WTC11 (cell line): ENCODE data around the gene ARV1. TPM values are rescaled to one million over a fixed set of nuclear protein-coding genes. Genes with fewer than 3 reads are reported as not detected.

Experiments used
- ATAC-seq: fragments of 200-7000 bp; cut with Tn5 transposase; 2 replicates; pipeline ENCODE4 v1.10.0; 2021; ENCODE audit warnings: mild to moderate bottlenecking, moderate library complexity
- CTCF ChIA-PET: fragments of 300-600 bp; sonication (Branson Sonifier 250); formaldehyde crosslinking; loops from one replicate; lab custom pipeline; 2021; ENCODE audit warnings: antibody characterized with exemption; lab: Charles Lee
- POLR2A ChIA-PET: fragments of 350-600 bp; sonication (Branson Sonifier 250); formaldehyde crosslinking; loops from one replicate; lab custom pipeline; 2021; ENCODE audit warnings: antibody characterized with exemption; lab: Charles Lee
- DNase-seq: peaks from one replicate; pipeline ENCODE4 v3.0.0; 2021; ENCODE audit warnings: low spot score
- H3K27ac Mint-ChIP-seq: 2 replicates; pipeline ENCODE4 v1.8.0; 2021; ENCODE audit warnings: mixed read lengths
- H3K27me3 Mint-ChIP-seq: 2 replicates; pipeline ENCODE4 v1.8.0; 2021; ENCODE audit warnings: low read depth, mild to moderate bottlenecking, moderate library complexity, mixed read lengths
- H3K36me3 Mint-ChIP-seq: 2 replicates; pipeline ENCODE4 v1.8.0; 2021; ENCODE audit warnings: mixed read lengths
- H3K4me1 Mint-ChIP-seq: 2 replicates; pipeline ENCODE4 v1.8.0; 2022; ENCODE audit warnings: mixed read lengths
- H3K4me3 Mint-ChIP-seq: 2 replicates; pipeline ENCODE4 v1.8.0; 2021; ENCODE audit warnings: mild to moderate bottlenecking, moderate library complexity, mixed read lengths
- H3K9me3 Mint-ChIP-seq: 2 replicates; pipeline ENCODE4 v1.8.0; 2021; ENCODE audit warnings: mixed read lengths
- AR ChIP-seq: fragments of 250-450 bp; sonication (Bioruptor Pico); IDR thresholded peaks from 2 replicates; pipeline ENCODE4 v1.9.0; 2021; ENCODE audit warnings: mild to moderate bottlenecking
- ATF1 ChIP-seq: sonication (generic); formaldehyde crosslinking; IDR thresholded peaks from 2 replicates; pipeline ENCODE4 v1.8.1; 2023; ENCODE audit warnings: mild to moderate bottlenecking, moderate library complexity, missing genetic modification reagents
- ATF3 ChIP-seq: sonication (generic); formaldehyde crosslinking; conservative IDR thresholded peaks from 2 replicates; pipeline ENCODE4 v1.8.1; 2022; ENCODE audit warnings: mild to moderate bottlenecking, missing genetic modification reagents
- ATF6 ChIP-seq: sonication (generic); formaldehyde crosslinking; IDR thresholded peaks from 2 replicates; pipeline ENCODE4 v1.8.1; 2023; ENCODE audit warnings: mild to moderate bottlenecking, missing genetic modification reagents
- CREB1 ChIP-seq: sonication (generic); formaldehyde crosslinking; IDR thresholded peaks from 2 replicates; pipeline ENCODE4 v1.8.0; 2023; ENCODE audit warnings: mild to moderate bottlenecking, missing genetic modification reagents
- CREM ChIP-seq: sonication (generic); formaldehyde crosslinking; IDR thresholded peaks from 2 replicates; pipeline ENCODE4 v1.8.1; 2022; ENCODE audit warnings: mild to moderate bottlenecking, missing genetic modification reagents, moderate library complexity
- GTF2I ChIP-seq: fragments of 250-450 bp; sonication (Bioruptor Pico); conservative IDR thresholded peaks from 2 replicates; pipeline ENCODE4 v1.4.0; 2021; ENCODE audit warnings: mild to moderate bottlenecking
- MLX ChIP-seq: sonication (generic); formaldehyde crosslinking; IDR thresholded peaks from 2 replicates; pipeline ENCODE4 v1.8.1; 2023; ENCODE audit warnings: mild to moderate bottlenecking, missing genetic modification reagents, moderate library complexity
- NFE2L1 ChIP-seq: sonication (generic); formaldehyde crosslinking; IDR thresholded peaks from 2 replicates; pipeline ENCODE4 v1.8.1; 2023; ENCODE audit warnings: missing genetic modification reagents
- NR3C1 ChIP-seq: sonication (generic); formaldehyde crosslinking; conservative IDR thresholded peaks from 2 replicates; pipeline ENCODE4 v1.8.1; 2023; ENCODE audit warnings: low read depth, mild to moderate bottlenecking, missing genetic modification reagents
- PRRX2 ChIP-seq: fragments of 250-450 bp; sonication (Bioruptor Pico); IDR thresholded peaks from 2 replicates; pipeline ENCODE4 v1.8.0; 2021; ENCODE audit warnings: mild to moderate bottlenecking
- TEAD1 ChIP-seq: sonication (generic); formaldehyde crosslinking; IDR thresholded peaks from 2 replicates; pipeline ENCODE4 v1.8.0; 2022; ENCODE audit warnings: mild to moderate bottlenecking, missing genetic modification reagents
- ZMAT4 ChIP-seq: fragments of 250-450 bp; sonication (Bioruptor Pico); IDR thresholded peaks from 2 replicates; pipeline ENCODE4 v1.9.0; 2021; ENCODE audit warnings: mild to moderate bottlenecking
- ZNF281 ChIP-seq: sonication (generic); formaldehyde crosslinking; IDR thresholded peaks from 2 replicates; pipeline ENCODE4 v1.8.0; 2023; ENCODE audit warnings: mild to moderate bottlenecking, missing genetic modification reagents
- ZNF317 ChIP-seq: sonication (generic); formaldehyde crosslinking; IDR thresholded peaks from 2 replicates; pipeline ENCODE4 v1.8.1; 2023; ENCODE audit warnings: low read depth, mild to moderate bottlenecking, moderate library complexity, missing genetic modification reagents, borderline replicate concordance
- ZNF532 ChIP-seq: fragments of 250-450 bp; sonication (Bioruptor Pico); IDR thresholded peaks from 2 replicates; pipeline ENCODE4 v1.9.0; 2021; ENCODE audit warnings: mild to moderate bottlenecking, borderline replicate concordance
- total RNA-seq: library from RNA; stranded (reverse); gene quantifications from 3 replicates; pipeline ENCODE4 v1.2.3, GENCODE V29; 2021

The ARV1 gene
- total RNA-seq, 1 experiment from 2014 or later, result 9.1 TPM

GRCh38 chr1:230992100-230992774, 13.3 kb downstream of the ARV1 start (continued):
- no peak for TF ChIP-seq ZNF532 (CRISPR knock-in tag)
- no peak for TF ChIP-seq ATF3 (CRISPR knock-in tag)
- TF ChIP-seq ZMAT4 (CRISPR knock-in tag), result no peak
- TF ChIP-seq MLX (CRISPR knock-in tag), result no peak

- Mint-ChIP-seq H3K9me3 (no peaks in the 10 kb centered on the region), H3K4me1 (no peaks in the 10 kb centered on the region), H3K4me3 (no peak overlapping the region), H3K27me3 (peaks cover 19% of the 10 kb centered on the region), H3K36me3 (peaks cover 7% of the 10 kb centered on the region; the same call in 1 of the 2 replicates), H3K27ac (no peak overlapping the region)
- no peak for ATAC-seq
- ChIA-PET POLR2A (interaction anchor here (1.1 kb wide), 1 partner anchor 47 kb away, joined by 3 read pairs; no protein-coding TSS in a partner anchor), CTCF (no interaction called here)
- TF ChIP-seq ATF6 (CRISPR knock-in tag), result no peak
- TF ChIP-seq NR3C1, result no peak
- TF ChIP-seq AR (CRISPR knock-in tag), result no peak
- no peak for TF ChIP-seq CREB1 (CRISPR knock-in tag)
- no peak for TF ChIP-seq ZNF281 (CRISPR knock-in tag)
- no peak for TF ChIP-seq PRRX2 (CRISPR knock-in tag)
- no peak for TF ChIP-seq GTF2I (CRISPR knock-in tag)
- no peak for TF ChIP-seq NFE2L1 (CRISPR knock-in tag)
- TF ChIP-seq ZNF317 (CRISPR knock-in tag), result no peak
- TF ChIP-seq ZNF532 (CRISPR knock-in tag), result no peak
- no peak for TF ChIP-seq TEAD1 (CRISPR knock-in tag)
- no peak for TF ChIP-seq ATF1
- TF ChIP-seq CREM (CRISPR knock-in tag), result no peak
- no peak for DNase-seq
These were observed 16.0 kb downstream of the ARV1 start for GRCh38 chr1:230994860-230995259.
